ENCODE data around the gene CFAP45. TPM values are rescaled to one million over a fixed set of nuclear protein-coding genes. Genes with fewer than 3 reads are reported as not detected.

Gene CFAP45
- total RNA-seq, 1 experiment from 2014 or later = 0.48 TPM

- TF ChIP-seq, protein P1, sequence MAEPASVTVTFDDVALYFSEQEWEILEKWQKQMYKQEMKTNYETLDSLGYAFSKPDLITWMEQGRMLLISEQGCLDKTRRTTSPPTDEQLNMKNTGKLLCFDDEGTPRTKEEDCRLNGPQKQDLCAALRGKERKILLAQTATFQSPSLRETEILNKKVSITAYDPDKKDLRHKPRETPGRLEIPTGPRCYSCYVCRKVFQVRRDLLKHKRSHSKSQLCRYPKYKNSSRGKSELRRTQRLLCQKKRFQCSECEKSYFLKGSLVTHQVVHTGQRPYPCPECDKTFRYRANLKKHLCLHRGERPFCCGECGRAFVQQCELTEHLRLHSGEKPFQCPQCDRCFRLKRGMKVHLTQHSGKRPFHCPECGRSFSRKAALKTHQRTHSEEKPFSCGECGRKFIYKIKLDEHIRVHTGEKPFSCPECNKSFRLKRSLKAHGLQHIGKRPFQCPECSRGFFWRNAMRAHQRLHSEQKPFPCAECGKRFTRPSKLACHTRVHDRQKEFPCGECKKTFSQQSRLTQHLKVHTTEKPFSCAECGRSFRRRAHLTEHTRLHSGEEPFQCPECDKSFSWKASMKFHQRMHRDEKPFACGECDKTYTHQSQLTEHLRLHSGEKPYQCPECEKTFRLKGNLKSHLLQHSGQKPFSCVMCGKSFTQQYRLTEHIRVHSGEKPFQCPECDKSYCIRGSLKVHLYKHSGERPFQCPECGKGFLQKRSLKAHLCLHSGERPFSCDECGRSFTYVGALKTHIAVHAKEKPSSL (CRISPR knock-in tag; conservative IDR thresholded peaks at IDR 0.05) = no peak
- no peak for TF ChIP-seq MAX (CRISPR knock-in tag; IDR thresholded peaks at IDR 0.05)
- TF ChIP-seq AFF4 (CRISPR knock-in tag; IDR thresholded peaks at IDR 0.05; ENCODE audit: borderline replicate concordance) = no peak
- TF ChIP-seq TCF7 (CRISPR knock-in tag; IDR thresholded peaks at IDR 0.05; ENCODE audit: low read depth) = no peak
- TF ChIP-seq, protein P2, sequence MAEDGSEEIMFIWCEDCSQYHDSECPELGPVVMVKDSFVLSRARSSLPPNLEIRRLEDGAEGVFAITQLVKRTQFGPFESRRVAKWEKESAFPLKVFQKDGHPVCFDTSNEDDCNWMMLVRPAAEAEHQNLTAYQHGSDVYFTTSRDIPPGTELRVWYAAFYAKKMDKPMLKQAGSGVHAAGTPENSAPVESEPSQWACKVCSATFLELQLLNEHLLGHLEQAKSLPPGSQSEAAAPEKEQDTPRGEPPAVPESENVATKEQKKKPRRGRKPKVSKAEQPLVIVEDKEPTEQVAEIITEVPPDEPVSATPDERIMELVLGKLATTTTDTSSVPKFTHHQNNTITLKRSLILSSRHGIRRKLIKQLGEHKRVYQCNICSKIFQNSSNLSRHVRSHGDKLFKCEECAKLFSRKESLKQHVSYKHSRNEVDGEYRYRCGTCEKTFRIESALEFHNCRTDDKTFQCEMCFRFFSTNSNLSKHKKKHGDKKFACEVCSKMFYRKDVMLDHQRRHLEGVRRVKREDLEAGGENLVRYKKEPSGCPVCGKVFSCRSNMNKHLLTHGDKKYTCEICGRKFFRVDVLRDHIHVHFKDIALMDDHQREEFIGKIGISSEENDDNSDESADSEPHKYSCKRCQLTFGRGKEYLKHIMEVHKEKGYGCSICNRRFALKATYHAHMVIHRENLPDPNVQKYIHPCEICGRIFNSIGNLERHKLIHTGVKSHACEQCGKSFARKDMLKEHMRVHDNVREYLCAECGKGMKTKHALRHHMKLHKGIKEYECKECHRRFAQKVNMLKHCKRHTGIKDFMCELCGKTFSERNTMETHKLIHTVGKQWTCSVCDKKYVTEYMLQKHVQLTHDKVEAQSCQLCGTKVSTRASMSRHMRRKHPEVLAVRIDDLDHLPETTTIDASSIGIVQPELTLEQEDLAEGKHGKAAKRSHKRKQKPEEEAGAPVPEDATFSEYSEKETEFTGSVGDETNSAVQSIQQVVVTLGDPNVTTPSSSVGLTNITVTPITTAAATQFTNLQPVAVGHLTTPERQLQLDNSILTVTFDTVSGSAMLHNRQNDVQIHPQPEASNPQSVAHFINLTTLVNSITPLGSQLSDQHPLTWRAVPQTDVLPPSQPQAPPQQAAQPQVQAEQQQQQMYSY (CRISPR knock-in tag; IDR thresholded peaks at IDR 0.05) = no peak
- TF ChIP-seq ZNF232 (CRISPR knock-in tag; IDR thresholded peaks at IDR 0.05) = no peak
- no peak for TF ChIP-seq FOXK1 (CRISPR knock-in tag; IDR thresholded peaks at IDR 0.05)
Observed at GRCh38 chr1:159881622-159882526, 18.1 kb downstream of the CFAP45 start (continued).

DNA sequence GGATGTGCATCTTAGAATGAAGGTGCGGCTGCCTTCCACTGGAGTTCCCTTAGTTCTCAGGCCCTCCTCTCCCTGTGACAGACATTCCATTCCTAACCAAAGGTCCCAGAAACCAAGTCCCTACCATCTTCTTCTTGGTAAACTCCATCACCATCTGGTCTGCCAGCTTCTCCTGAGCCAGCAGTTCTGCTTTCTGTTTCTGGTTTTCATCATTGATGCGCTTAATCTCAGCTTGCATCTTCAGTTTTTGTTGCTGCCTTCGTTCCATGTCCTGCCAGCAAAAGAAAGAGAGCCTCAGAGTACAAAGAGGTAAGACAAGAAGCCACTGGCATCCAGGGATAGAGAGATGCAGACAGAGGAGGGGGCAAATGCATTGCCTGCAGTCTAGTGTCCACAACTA lies 19.5 kb downstream of the CFAP45 start:
- no peak overlapping the region for H3K27ac Mint-ChIP-seq
- POLR2A ChIA-PET = no interaction called here
- H3K27me3 Mint-ChIP-seq (ENCODE audit: low read depth) = no peaks in the 10 kb centered on the region
- no peak for ATAC-seq
- TF ChIP-seq ATF6 (CRISPR knock-in tag; IDR thresholded peaks at IDR 0.05) = no peak
- no peak for TF ChIP-seq NR1H2 (CRISPR knock-in tag; IDR thresholded peaks at IDR 0.05)
- TF ChIP-seq ZNF512 (CRISPR knock-in tag; IDR thresholded peaks at IDR 0.05; ENCODE audit: borderline replicate concordance) = no peak
- no peak for TF ChIP-seq ZNF396 (CRISPR knock-in tag; IDR thresholded peaks at IDR 0.05; ENCODE audit: borderline replicate concordance)
- no peak for TF ChIP-seq ZNF423 (CRISPR knock-in tag; IDR thresholded peaks at IDR 0.05)
- TF ChIP-seq, protein P3, sequence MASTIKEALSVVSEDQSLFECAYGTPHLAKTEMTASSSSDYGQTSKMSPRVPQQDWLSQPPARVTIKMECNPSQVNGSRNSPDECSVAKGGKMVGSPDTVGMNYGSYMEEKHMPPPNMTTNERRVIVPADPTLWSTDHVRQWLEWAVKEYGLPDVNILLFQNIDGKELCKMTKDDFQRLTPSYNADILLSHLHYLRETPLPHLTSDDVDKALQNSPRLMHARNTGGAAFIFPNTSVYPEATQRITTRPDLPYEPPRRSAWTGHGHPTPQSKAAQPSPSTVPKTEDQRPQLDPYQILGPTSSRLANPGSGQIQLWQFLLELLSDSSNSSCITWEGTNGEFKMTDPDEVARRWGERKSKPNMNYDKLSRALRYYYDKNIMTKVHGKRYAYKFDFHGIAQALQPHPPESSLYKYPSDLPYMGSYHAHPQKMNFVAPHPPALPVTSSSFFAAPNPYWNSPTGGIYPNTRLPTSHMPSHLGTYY (CRISPR knock-in tag; IDR thresholded peaks at IDR 0.05) = no peak
- TF ChIP-seq SMAD3 (CRISPR knock-in tag; IDR thresholded peaks at IDR 0.05; ENCODE audit: borderline replicate concordance) = no peak
- TF ChIP-seq EMX1 (CRISPR knock-in tag; IDR thresholded peaks at IDR 0.05) = no peak
- H3K4me1 Mint-ChIP-seq = no peaks in the 10 kb centered on the region
- H3K9me3 Mint-ChIP-seq = no peaks in the 10 kb centered on the region
- DNase-seq (ENCODE audit: low spot score) = no peak
- no peaks in the 10 kb centered on the region for H3K36me3 Mint-ChIP-seq
- no peak overlapping the region for H3K4me3 Mint-ChIP-seq
- CTCF ChIA-PET = interaction anchor here (1.1 to 1.4 kb wide), 2 partner anchors 76 to 90 kb away, joined by 3 read pairs; no protein-coding TSS in a partner anchor
